Gastroesophageal sphincter (tissue), 3 donors: ENCODE results near the gene GMFB.

Experiments
- EP300 ChIP-seq: sonication (generic); formaldehyde crosslinking; IDR thresholded peaks from one replicate; pipeline ENCODE4 v1.6.1; 2017; ENCODE audit warnings: antibody characterized with exemption, mild to moderate bottlenecking
- POLR2AphosphoS5 ChIP-seq: sonication (generic); formaldehyde crosslinking; IDR thresholded peaks from one replicate; pipeline ENCODE4 v1.6.1; 2017; ENCODE audit warnings: antibody characterized with exemption
- TF ChIP-seq, protein P1 (sequence below), 4 experiments: fragments of 200-600 bp in 2 of 4; fragments of 450-650 bp in 2 of 4; sonication (generic) in 1 of 4; IDR thresholded peaks; one replicate each; pipeline ENCODE4 v1.5.1; 2017 to 2019; ENCODE audit warnings: antibody characterized with exemption in 4 of 4, mild to moderate bottlenecking in 2 of 4, moderate library complexity in 2 of 4

DNA sequence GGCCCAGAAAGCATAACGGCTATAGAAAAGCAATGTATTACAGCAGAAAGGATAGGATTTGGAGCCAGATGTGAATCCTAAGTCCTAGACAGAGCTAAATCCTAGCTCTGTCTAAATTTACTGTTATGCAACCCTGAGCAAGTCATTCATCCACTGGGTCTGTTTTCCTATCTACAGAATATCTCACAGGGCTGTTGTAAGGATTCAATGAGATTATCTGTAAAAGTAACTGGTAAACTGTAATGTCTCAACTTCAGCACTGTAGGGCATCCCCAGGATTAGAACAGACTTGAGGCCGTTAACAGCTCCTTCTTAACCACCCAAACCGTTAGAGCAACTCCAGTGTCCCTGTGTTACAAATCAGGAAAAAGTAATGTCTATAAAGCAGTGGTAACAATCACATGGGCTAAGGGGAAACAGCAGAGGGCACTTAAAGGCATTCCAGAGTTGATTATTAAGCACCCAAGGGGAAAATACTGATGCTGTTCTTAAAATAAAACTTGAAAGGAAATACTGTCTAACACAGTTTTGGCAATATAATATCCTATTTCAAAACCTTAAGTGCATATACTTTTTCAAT is 10.1 kb downstream of the GMFB start:
- TF ChIP-seq, protein P1, sequence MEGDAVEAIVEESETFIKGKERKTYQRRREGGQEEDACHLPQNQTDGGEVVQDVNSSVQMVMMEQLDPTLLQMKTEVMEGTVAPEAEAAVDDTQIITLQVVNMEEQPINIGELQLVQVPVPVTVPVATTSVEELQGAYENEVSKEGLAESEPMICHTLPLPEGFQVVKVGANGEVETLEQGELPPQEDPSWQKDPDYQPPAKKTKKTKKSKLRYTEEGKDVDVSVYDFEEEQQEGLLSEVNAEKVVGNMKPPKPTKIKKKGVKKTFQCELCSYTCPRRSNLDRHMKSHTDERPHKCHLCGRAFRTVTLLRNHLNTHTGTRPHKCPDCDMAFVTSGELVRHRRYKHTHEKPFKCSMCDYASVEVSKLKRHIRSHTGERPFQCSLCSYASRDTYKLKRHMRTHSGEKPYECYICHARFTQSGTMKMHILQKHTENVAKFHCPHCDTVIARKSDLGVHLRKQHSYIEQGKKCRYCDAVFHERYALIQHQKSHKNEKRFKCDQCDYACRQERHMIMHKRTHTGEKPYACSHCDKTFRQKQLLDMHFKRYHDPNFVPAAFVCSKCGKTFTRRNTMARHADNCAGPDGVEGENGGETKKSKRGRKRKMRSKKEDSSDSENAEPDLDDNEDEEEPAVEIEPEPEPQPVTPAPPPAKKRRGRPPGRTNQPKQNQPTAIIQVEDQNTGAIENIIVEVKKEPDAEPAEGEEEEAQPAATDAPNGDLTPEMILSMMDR (IDR thresholded peaks at IDR 0.05), result no peak
- TF ChIP-seq POLR2AphosphoS5 (no peak), EP300 (no peak)
